GM18870 (cell line): ENCODE data around the gene GDF7.

Experiments used
- ATAC-seq: cut with Tn5 transposase; IDR thresholded peaks from one replicate; pipeline ENCODE4 v1.9.1; 2021; ENCODE audit warnings: moderate library complexity; ENCODE audit not compliant: unreplicated experiment

The GDF7 gene

DNA sequence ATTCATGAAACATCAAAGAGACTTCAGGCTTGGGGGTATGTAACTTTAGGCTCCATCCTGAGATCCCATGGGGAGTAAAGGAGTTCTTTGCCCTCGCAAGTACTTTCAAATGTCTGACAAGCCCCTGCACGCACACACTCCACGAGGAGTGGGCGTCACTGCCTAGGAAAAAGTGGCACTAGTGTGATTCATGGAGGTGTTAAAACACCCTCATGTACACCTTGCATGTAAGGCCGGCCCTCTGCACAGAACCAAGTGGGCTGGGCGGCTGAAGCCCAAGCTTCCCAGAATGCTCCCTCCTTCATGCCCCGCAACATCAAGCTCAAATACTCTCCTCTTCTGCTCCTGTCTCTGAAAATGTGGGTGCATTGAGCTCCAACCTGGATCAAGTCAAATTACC is 23.9 kb upstream of the GDF7 start:
- ATAC-seq: no peak

DNA sequence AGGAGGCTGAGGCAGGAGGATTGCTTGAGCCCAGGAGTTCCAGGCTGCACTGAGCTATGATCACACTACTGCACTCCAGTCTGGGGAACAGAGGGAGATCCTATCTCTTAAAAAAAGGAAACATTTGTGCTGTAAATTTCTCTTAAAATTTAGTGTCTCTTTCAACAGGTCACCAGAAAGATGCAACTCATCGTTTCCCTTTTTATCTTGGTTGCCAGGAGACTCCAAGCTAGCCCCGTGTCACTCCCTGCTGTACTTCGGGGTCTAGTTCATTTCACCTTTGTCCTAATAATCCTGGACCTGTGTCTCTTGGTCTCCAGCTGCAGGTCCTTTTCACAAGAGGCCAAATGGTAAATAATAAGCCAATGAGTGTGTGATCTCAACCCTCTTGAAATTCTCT is 23.1 kb upstream of the GDF7 start:
- no peak for ATAC-seq

DNA sequence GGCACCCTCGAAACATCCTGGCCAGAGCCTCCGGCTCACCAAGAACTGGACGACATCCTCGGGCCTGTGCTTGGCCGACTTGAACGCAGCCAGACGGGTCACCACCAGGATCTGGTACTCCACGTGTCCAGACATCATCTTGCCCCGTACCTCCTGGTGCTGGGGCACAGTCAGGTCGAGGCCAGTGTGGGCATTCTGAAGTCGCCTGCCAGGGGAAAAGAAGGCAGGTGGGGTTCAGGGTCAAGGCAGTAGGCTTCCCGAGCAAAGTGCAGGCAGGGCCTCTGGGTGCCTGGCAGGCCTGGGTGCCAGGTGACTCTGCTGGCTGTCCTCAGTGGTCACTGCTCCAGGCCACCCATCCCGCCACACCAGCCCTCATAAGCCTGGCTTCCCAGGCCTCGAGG is 21.6 kb upstream of the GDF7 start:
- no peak for ATAC-seq

DNA sequence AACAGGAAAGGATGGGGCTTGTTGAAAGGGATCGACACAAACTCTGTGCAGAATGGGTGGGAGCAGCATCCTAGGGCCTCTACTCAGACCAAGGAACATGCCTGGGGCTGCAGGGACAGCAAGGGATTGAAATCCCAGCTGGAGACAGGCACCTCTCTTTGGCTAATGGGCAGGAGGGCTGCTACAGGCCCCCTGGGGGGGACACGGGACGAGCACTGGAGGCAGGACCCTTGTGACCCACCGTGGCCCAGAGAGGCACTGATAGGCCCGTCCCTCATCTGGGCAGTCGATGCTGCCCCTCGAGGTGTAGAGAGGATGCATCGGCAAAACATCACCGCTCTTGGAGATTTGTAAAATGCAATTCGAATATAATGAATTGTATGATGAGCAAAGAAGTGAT is 21.2 kb upstream of the GDF7 start:
- ATAC-seq: no peak

DNA sequence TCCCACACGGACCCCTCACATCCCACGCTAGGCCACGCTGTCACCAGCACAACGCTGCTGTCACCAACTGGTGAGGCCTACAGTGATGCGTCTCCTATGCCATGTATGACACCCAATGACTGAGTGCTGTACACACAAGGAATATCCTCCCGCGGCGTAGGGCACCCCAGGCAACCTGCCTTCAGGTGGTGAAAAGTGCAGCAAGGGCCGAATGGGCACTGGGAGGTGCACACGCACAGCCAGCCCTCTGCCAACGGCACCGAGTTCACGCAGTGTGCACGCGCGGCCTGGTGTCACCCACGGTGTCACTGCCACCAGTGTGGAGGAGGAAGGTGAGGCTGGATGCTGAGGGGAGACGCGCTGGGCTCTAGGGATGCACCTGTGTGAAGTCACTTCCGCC is 20.5 kb upstream of the GDF7 start:
- no peak for ATAC-seq

DNA sequence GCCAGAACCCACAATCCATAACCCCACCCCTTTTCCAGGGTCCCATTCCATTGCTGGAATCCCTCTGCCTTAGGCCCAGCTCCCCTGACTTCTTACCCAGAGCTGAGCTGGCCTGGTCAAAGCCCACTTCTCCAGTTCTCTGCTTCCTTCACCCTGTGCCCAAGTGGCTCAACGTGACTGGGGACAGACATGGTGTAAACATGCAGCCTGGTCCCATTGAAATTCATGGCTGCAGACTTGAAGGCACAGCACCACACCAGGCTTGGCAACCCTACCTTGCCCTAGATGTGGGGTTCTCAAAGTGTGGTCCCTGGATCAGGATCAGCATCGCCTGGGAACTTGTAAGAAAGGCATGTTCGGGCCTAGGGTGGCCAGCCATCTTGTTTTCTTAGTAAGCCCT is 19.7 kb upstream of the GDF7 start:
- no peak for ATAC-seq

DNA sequence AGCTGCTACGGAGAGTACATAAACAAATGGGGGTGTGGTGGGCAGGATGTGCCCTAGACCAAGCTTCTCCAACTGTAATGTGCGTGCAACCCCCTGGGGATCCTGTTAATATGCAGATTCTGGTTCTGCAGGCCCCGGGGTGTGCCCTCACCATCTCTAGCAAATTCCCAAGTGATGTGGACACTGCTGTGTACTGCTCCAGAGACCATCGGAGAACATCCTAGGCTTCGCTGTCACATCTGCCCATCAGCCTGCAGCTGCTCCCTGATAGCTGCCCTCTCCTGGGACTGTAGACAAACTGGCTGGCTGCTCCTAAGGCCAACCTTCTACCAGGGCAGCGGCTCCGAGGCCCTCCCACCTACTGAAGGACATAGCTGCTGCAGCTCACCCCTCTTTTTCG is 19.2 kb upstream of the GDF7 start:
- no peak for ATAC-seq

DNA sequence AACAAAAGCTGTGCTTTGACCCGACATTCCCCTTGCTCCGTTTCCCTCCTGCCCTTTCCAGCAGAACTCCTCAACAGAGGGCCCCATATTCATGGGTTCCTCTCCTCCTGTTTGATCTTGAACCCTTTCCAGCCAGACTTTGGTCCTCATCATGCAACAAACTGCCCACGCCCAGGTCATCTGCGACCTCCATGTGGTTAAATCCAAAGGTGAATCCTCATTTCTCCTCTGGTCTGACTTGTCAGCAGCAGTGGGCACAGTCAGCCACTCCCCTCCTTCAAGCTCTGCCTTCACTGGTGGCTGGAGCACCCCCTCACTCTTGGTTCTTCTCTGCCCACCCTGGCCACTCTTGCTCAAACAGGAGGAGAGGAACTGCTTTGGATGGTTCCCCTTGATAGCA is 18.7 kb upstream of the GDF7 start:
- ATAC-seq: no peak

DNA sequence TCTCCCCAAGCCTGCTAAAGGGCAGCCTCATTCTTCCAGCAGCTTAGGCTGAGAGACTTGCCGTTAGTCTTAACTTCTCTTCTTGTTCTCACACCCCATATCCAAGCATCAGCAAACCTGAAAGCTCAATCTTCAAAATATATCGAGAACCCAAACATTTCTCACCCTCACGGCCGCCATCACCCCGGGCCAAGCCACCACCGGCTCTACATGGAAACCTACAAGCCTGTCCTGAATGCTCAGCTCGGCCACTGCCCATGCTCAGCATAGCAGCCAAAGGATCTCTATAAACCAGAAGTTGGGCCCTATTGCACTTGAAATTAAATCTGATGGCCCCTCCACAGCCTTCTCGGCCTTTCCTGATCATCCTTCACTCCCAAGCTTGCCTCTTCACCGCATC is 18.1 kb upstream of the GDF7 start:
- ATAC-seq: no peak

DNA sequence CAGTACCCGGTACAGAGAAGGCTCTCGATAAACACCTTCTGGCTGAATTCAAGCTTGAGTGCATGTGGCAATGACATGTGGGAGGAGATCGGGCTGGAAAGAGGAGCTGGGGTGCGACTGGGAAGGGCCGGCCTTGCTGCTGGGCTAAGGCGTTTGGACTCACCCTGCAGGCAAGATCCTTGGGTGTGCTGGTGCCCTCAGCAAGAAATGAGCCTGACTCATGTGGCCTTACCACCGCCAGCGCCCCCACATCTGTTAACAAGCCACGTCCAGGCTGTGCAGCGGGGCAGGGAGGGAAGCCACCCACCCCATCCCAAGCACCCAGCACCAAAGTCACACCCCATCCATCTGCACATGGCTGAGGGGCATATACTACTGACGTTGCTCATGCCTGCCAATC is 17.4 kb upstream of the GDF7 start:
- ATAC-seq: no peak

DNA sequence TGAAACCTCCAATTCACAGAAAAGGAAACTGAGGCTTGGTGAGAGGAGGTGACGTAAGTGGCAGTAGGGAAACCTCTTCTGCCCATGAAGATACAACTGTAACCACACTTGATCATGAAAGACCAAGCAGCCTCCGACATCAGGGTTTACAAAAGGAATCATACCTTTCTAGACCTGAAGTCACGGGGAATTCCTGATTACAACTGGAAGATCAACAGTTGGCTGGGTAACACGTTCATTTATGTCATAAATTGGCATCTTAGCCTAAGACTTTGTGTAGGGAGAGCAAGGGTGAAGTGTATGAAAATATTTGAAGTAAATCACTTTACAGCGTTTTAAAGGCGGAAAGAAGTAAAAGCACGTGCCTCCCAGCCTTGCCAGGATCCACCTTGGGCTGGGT is 17.0 kb upstream of the GDF7 start:
- no peak for ATAC-seq

DNA sequence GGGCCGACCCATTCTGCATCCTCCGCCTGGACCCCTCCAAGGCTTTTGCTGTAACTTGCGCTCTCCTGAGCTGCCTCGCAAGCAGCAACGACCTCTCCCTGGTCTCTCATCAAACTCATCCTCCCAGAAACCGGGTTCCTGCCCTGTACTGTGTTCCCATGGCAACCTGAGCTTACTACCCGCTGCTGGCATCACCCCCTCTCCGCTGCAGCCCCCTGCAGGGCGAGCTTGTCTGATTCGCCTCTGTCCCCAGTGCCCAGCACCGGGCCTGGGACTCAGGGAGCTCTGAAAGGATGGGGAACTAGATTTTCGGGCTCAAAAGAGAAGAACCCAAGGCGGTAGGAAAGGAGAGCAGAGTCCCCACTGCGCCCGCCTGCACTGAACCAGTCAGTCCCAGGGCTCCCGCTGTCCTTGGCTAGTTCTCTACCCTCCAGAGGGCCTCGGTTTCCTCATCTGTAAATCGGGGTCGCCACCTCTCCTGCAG is 16.5 kb upstream of the GDF7 start:
- ATAC-seq: peak; percentile 2

DNA sequence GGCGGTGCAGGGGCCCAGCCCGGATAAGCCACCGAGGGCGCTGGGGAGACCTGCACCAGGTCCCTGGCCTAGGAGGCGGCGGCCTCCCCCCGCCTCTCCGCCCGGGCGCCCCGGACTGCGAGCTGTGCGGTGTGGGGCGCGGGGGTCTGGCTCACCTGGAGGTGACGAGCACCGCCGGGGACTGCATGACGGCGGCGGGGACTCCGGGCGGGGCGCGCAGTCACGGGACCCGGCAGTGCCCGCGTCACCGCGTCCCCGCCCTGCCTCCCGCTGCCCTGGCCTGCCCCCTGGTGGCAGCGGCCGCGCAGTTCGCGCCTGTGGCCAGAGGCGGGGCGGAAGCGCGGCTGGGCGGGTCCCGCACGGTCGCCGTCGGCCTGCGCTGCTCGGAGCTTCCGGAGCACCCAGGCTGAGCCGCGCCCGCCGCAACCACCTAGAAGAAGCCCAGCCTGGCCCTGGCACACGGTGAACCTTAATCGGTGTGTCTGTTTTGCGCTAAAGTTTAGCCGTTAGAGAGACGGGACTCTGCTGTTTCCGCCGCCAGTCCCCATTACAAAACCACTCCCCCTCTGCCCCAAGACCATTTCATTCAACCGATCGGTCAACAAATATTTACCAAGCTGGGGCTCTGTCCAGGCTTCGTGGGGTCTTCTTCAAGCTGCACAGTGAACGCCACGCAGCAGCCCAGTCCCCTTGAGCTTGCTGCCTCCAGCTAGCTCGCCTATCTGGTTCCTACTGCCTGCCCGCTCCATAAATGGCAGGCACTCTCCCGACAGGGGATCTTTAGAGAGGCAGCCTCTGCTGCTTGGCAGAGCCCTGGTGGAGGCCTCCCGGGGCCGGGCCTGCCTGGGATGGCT is 15.8 kb upstream of the GDF7 start, which contains the start of gene HS1BP3:
Gene HS1BP3 (minus strand): TSS at position 222 of the 854 bp plus-strand sequence. CDS start 35 bp downstream, at position 187.
- ATAC-seq: peak; percentile 68

DNA sequence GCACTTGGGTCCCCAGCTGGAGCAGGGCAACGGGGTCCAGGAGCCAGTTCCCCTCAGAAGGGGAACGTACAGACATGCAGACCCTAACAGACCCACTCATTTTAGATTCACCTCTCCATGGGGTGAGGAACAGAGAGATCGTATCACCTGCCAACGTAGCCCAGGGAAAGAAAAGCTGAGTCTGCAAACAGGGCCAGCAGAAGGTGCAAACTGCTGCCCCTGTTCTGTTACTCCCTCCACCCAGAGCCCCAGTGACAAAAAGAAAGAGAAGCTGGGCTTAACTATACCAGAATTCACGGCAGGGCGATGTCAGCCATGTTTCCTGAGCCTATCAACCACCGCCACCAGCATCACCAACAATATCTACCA is 15.2 kb upstream of the GDF7 start:
- no peak for ATAC-seq

DNA sequence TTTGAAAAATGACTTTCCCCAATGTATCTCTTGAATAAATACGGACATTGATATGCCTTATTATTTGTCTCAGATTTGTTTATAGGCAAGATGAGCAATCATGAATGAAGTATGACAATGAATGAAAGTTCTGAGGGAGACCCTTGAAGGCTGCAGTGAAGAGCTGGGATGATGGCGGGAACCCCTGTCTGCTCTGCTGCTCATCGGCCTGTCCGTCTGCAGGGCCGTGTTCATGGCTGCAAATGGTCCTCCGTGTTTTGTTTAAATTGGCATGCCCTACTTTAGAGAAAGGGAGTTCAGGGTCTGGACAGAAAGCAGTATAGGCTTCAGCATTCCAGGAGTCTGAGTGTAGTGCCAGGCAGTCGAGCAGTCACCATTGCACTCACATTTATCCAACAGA is 14.8 kb upstream of the GDF7 start:
- ATAC-seq: no peak

DNA sequence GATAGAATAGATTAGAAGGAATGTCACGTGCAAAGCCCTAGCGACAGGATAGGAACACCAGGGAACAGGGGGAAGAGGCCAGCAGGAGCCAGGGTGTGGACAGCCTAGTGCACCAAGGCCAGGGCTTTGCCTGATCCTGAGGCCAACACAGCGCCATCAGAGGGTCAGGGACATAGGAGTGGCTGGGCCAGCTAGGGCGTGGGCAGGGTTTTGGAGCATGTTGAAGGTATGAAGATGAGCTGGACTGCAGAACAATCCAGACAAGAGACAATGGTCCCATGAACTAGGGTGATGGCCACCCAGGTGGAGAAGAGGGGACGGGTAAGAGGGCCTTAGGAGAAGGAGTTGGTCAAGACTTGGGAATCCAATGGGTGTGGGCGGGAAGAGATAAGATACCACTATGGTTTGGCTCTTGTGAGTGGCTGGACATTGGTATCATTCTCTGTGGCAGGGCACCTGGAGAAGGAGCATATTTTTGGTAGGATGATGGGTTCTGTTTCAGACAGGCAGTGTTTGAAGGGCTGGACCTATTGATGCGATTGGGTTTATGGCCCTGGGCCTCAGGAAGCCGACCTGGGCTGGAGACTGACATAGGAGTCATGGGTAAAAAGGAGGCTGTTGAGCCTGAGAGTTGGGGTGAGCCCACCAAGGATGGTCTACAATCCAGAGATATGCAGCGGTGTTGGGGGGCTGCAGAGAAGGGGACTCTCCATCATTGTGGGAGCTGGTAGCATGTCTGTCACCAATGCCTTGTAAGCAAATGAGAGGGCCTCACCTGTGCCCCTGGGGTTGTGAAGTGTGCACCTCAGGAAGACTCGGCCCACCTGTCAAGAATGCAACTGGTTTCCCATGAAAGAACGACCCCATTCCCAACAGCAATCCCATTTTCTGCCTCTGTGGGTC is 14.0 kb upstream of the GDF7 start:
- ATAC-seq: no peak

DNA sequence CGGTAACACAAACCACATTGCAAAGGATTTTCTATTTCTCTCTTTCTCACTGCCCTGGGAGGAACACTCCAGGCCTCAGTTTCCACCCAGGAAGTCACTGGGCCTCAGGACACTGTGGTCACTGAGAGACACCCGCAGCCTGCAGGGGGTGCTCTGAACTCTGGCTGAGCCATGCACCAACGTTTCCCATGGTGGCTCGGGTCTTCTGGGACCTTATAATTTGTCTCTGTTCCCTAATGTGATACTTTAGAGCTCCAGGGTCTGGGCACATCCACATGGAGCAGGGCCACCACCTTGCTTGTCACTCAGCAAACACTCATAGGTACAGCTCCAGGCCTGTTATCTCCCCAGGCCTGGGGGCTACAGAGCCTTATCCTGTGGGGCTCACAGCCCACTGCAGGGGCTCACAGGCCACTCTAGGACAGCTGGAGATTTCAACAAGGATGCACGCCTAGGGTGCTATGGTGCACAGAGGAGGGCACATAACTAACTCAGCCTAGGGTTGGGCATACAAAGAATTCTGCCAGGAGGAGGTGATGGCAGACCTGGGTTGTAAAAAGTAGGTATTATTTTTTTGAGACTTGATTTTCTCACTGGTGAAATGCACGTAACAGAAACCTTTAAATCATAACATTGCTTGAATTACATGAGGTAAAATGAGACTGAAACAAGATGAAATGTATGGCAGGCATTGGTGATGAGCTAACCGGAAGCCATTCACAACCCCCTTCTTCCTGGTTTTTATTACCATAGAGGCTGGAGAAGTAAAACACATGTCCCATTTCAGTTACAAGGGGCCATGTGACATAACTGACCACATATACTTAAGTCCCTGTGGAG is 13.0 kb upstream of the GDF7 start:
- ATAC-seq: no peak

DNA sequence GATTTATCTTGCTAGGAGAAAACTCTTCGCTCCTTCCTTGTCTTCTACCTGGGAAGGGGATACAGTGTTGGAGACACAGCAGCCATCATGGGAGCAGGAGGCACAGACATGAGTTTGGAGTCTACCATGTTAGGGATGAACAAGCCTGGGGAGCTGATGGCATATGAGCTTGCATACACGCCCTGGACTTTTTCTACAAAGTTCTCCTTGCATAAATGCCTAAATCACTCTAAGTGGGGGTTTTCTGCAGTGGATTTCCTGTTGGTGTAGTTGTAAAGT is 12.5 kb upstream of the GDF7 start:
- no peak for ATAC-seq

DNA sequence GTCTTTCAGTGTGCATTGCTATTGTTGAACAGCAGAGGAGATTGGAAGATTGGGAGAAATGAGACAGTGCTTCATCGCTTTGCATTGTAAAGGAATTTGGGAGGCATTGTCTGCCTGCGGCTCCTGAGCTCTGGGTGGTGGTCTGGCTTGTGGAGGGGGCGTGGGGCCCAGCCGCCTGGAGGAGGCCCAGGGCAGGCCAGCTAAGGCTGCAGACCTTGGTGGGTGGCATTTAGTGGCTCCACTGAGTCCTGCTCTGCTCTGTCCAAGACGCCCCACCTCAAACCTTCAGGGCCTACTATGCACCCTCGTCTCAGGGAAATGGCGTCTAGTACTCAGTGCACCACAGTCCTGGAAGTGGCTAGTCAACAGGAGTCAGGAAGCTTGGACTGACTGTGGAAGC is 10.4 kb upstream of the GDF7 start:
- no peak for ATAC-seq

DNA sequence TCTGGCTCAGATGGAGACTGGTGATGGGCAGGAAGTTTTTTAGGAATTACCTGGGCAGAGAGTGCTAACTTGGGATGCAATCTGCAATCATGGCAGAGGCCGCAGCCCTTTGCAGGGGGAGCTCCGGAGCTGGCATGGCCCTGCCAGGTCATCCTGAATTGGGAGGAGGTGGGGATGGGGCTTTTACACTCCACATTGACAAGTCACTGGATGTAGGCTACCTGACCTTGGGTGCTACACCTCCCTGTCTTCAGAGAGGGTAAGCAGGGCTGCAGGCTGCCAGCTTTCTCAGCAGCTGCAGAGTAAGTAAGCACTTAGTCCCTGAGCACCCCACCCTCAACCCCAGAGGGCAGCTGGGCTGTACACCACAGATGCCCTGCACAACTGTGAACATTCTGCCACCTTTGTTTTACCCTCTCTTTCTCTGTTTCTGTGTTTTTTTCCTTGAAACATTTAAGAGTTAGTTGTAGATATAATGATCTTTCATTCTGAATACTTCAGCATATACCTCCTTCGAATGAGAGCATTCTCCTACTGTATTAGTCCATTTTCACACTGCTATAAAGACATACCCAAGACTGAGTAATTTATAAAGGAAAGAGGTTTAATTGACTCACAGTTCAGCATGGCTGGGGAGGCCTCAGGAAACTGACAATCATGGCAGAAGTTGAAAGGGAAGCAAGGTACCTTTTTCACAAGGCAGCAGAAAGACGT is 9.3 kb upstream of the GDF7 start:
- ATAC-seq: no peak
